Measurements from ENCODE around the gene FREM1.

Gene FREM1

GRCh38 chr9:14869671-14870070 lies 40.6 kb downstream of the FREM1 start:
- DNase-seq, result no peak

- DNase-seq, result no peak
These were observed 41.2 kb downstream of the FREM1 start for GRCh38 chr9:14868772-14869583.

- no peak for DNase-seq
These were observed 41.8 kb downstream of the FREM1 start for GRCh38 chr9:14868418-14868771.

- no peak for DNase-seq
These were observed 44.0 kb downstream of the FREM1 start for GRCh38 chr9:14866200-14866749.

GRCh38 chr9:14864309-14864708 lies 45.9 kb downstream of the FREM1 start:
- DNase-seq, result no peak

- no peak for DNase-seq
These were observed 46.8 kb downstream of the FREM1 start for GRCh38 chr9:14863402-14863801.

- DNase-seq, result no peak
These were observed 52.6 kb downstream of the FREM1 start for GRCh38 chr9:14857449-14858305.

- DNase-seq, result no peak
These were observed 60.4 kb downstream of the FREM1 start for GRCh38 chr9:14849851-14850250.

GRCh38 chr9:14849296-14849695 lies 60.9 kb downstream of the FREM1 start:
- DNase-seq, result no peak

GRCh38 chr9:14846871-14847311 lies 63.3 kb downstream of the FREM1 start:
- DNase-seq, result peak; percentile 39

- DNase-seq, result no peak
These were observed 67.1 kb downstream of the FREM1 start for GRCh38 chr9:14843163-14843562.

GRCh38 chr9:14842269-14842668 lies 68.0 kb downstream of the FREM1 start:
- DNase-seq, result no peak

GRCh38 chr9:14838701-14839100 lies 71.5 kb downstream of the FREM1 start:
- no peak for DNase-seq

- no peak for DNase-seq
These were observed 73.3 kb downstream of the FREM1 start for GRCh38 chr9:14836885-14837284.

- DNase-seq, result no peak
These were observed 78.6 kb downstream of the FREM1 start for GRCh38 chr9:14831661-14832060.

- no peak for DNase-seq
These were observed 79.2 kb downstream of the FREM1 start for GRCh38 chr9:14831074-14831473.

GRCh38 chr9:14830057-14830456 lies 80.2 kb downstream of the FREM1 start:
- no peak for DNase-seq

- DNase-seq, result no peak
These were observed 81.0 kb downstream of the FREM1 start for GRCh38 chr9:14829204-14829603.

- DNase-seq, result no peak
These were observed 82.4 kb downstream of the FREM1 start for GRCh38 chr9:14827805-14828204.

GRCh38 chr9:14824481-14824880 lies 85.7 kb downstream of the FREM1 start:
- no peak for DNase-seq

- no peak for DNase-seq
These were observed 86.4 kb downstream of the FREM1 start for GRCh38 chr9:14823800-14824199.

GRCh38 chr9:14822666-14823065 lies 87.6 kb downstream of the FREM1 start:
- DNase-seq, result no peak

- no peak for DNase-seq
These were observed 91.0 kb downstream of the FREM1 start for GRCh38 chr9:14819183-14819582.

GRCh38 chr9:14814249-14814628 lies 96.0 kb downstream of the FREM1 start:
- no peak for DNase-seq
